ENCODE data around the gene NECTIN1.

NECTIN1 gene

DNA sequence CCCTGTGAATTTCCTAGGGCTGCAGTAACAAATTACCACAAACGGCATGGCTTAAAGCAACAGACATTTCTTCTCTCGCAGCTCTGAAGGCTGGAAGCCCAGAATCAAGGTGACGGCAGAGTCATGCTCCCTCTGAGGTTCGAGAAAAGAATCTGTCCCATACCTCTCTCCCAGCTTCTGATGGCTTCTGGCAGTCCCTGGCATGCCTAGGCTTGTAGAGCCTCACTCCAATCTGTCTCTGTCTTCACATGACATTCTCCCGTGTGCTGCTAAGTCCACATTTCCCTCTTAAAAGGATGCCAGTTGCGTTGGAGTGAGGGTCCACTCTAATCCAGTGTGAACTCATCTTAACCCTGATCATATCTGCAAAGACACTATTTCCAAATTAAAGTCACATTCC lies 116.2 kb downstream of the NECTIN1 start:
- no peak overlapping the region for H3K27ac ChIP-seq (replicated peaks)
- H3K4me3 ChIP-seq (replicated peaks; ENCODE audit: insufficient read depth, low read length), result no peak overlapping the region
- DNase-seq (ENCODE audit: low read depth in 1 of 2, low spot score in 1 of 2), result no peak
- TF ChIP-seq, protein P1, sequence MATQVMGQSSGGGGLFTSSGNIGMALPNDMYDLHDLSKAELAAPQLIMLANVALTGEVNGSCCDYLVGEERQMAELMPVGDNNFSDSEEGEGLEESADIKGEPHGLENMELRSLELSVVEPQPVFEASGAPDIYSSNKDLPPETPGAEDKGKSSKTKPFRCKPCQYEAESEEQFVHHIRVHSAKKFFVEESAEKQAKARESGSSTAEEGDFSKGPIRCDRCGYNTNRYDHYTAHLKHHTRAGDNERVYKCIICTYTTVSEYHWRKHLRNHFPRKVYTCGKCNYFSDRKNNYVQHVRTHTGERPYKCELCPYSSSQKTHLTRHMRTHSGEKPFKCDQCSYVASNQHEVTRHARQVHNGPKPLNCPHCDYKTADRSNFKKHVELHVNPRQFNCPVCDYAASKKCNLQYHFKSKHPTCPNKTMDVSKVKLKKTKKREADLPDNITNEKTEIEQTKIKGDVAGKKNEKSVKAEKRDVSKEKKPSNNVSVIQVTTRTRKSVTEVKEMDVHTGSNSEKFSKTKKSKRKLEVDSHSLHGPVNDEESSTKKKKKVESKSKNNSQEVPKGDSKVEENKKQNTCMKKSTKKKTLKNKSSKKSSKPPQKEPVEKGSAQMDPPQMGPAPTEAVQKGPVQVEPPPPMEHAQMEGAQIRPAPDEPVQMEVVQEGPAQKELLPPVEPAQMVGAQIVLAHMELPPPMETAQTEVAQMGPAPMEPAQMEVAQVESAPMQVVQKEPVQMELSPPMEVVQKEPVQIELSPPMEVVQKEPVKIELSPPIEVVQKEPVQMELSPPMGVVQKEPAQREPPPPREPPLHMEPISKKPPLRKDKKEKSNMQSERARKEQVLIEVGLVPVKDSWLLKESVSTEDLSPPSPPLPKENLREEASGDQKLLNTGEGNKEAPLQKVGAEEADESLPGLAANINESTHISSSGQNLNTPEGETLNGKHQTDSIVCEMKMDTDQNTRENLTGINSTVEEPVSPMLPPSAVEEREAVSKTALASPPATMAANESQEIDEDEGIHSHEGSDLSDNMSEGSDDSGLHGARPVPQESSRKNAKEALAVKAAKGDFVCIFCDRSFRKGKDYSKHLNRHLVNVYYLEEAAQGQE (IDR thresholded peaks at IDR 0.05; ENCODE audit: insufficient replicate concordance, low read depth), result no peak
- TF ChIP-seq, protein P2, sequence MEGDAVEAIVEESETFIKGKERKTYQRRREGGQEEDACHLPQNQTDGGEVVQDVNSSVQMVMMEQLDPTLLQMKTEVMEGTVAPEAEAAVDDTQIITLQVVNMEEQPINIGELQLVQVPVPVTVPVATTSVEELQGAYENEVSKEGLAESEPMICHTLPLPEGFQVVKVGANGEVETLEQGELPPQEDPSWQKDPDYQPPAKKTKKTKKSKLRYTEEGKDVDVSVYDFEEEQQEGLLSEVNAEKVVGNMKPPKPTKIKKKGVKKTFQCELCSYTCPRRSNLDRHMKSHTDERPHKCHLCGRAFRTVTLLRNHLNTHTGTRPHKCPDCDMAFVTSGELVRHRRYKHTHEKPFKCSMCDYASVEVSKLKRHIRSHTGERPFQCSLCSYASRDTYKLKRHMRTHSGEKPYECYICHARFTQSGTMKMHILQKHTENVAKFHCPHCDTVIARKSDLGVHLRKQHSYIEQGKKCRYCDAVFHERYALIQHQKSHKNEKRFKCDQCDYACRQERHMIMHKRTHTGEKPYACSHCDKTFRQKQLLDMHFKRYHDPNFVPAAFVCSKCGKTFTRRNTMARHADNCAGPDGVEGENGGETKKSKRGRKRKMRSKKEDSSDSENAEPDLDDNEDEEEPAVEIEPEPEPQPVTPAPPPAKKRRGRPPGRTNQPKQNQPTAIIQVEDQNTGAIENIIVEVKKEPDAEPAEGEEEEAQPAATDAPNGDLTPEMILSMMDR (IDR thresholded peaks at IDR 0.05; ENCODE audit: insufficient read depth, low read length), result no peak
- no peak for TF ChIP-seq GABPA (IDR thresholded peaks at IDR 0.05; ENCODE audit: low read depth)
- TF ChIP-seq POLR2AphosphoS5 (IDR thresholded peaks at IDR 0.05; ENCODE audit: low read depth), result no peak
- no peak for TF ChIP-seq SPI1 (IDR thresholded peaks at IDR 0.05; ENCODE audit: borderline replicate concordance, low read depth)
- no peaks in the 10 kb centered on the region for H3K27me3 ChIP-seq (ENCODE audit: insufficient read depth, poor library complexity, severe bottlenecking)

DNA sequence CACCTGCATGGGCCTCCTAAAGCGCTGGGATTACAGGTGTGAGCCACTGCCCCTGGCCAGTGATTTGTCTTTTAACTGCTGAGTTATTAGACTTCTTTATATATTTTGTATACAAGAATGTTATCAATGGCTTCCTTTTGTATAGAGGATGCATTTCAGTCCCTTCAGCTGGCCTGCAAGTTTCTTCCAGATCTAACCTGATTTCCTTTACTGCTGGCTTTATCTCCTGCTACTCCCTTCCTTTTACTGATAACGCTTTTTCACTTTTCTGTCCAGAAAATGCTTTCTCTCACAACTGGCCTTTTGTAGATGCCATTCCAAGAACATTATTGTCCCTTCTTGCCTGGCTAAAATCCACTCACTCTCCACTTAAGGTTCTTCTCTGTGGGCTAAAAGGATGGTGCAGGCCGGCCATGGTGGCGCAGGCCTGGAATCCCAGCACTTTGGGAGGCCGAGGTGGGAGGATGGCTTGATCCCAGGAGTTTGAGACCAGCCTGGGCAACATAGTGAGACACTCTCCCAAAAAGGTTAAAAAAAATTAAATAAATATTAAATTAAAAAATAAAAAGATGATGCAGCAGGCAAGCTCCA lies 118.1 kb downstream of the NECTIN1 start:
- TF ChIP-seq GABPA (IDR thresholded peaks at IDR 0.05; ENCODE audit: low read depth) (no peak), SPI1 (IDR thresholded peaks at IDR 0.05; ENCODE audit: borderline replicate concordance, low read depth) (no peak), POLR2AphosphoS5 (IDR thresholded peaks at IDR 0.05; ENCODE audit: low read depth) (no peak)
- TF ChIP-seq, protein P1 (IDR thresholded peaks at IDR 0.05; ENCODE audit: insufficient replicate concordance, low read depth), result no peak
- TF ChIP-seq, protein P2 (IDR thresholded peaks at IDR 0.05; ENCODE audit: insufficient read depth, low read length), result no peak
- no peak overlapping the region for H3K27ac ChIP-seq (replicated peaks)
- H3K4me3 ChIP-seq (replicated peaks; ENCODE audit: insufficient read depth, low read length), result no peak overlapping the region
- no peaks in the 10 kb centered on the region for H3K27me3 ChIP-seq (ENCODE audit: insufficient read depth, poor library complexity, severe bottlenecking)
- DNase-seq (ENCODE audit: low read depth in 1 of 2, low spot score in 1 of 2), result no peak

DNA sequence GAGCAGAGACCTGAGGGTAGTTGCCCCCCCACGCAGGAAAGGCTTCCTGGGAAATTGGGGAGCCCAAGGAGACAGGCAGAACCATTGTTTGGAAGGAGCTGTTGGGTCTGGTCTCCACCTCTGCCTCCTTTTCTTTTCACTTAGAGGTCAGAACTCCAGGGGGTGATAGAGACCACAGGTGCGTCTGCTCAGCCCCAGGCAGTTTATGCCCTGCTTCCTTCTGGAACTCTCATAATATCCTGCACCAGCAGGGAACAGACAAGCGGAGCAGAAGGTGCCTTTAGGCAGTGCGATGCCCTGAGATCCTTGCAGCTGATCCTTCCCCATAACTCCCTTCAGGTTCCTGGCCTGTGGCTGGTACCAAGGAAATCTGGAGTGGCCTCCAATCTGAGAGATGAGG lies 120.2 kb downstream of the NECTIN1 start:
- no peaks in the 10 kb centered on the region for H3K27me3 ChIP-seq (ENCODE audit: insufficient read depth, poor library complexity, severe bottlenecking)
- TF ChIP-seq POLR2AphosphoS5 (IDR thresholded peaks at IDR 0.05; ENCODE audit: low read depth), result no peak
- no peak for TF ChIP-seq GABPA (IDR thresholded peaks at IDR 0.05; ENCODE audit: low read depth)
- TF ChIP-seq, protein P1 (IDR thresholded peaks at IDR 0.05; ENCODE audit: insufficient replicate concordance, low read depth), result no peak
- TF ChIP-seq SPI1 (IDR thresholded peaks at IDR 0.05; ENCODE audit: borderline replicate concordance, low read depth), result no peak
- TF ChIP-seq, protein P2 (IDR thresholded peaks at IDR 0.05; ENCODE audit: insufficient read depth, low read length), result no peak
- no peak for DNase-seq (ENCODE audit: low read depth in 1 of 2, low spot score in 1 of 2)
- H3K4me3 ChIP-seq (replicated peaks; ENCODE audit: insufficient read depth, low read length), result no peak overlapping the region
- H3K27ac ChIP-seq (replicated peaks), result no peak overlapping the region
